ENCODE results near the gene PHTF2.

Gene PHTF2

GRCh38 chr7:77878500-77878899 is 79.9 kb downstream of the PHTF2 start:
- no peak overlapping the region for H3K27ac ChIP-seq
- H3K9me3 ChIP-seq (replicated peaks in 1 of 11): peaks cover 0 to 10% (median 0%) of the 10 kb centered on the region in 11 experiments; a peak in 4 of 22 replicates
- no peaks in the 10 kb centered on the region for H3K27me3 ChIP-seq
- H3K9ac ChIP-seq: no peak overlapping the region
- H3K4me3 ChIP-seq: no peak overlapping the region
- TF ChIP-seq Cebpa-rat (IDR thresholded peaks at IDR 0.05): no peak
- H3K4me1 ChIP-seq: 0 out of 20 replicates have a peak, but pooled peaks cover 0 to under 1% (median 0%) of the 10 kb centered on the region in 10 experiments
- no peaks in the 10 kb centered on the region; a peak in 2 of 22 replicates for H4K20me1 ChIP-seq
- H3K4me2 ChIP-seq: no peak overlapping the region
- H3K36me3 ChIP-seq: peaks cover 0 to 35% (median 0%) of the 10 kb centered on the region in 11 experiments; a peak in 10 of 22 replicates

GRCh38 chr7:77879272-77879671 is 80.7 kb downstream of the PHTF2 start:
- H3K9me3 ChIP-seq (replicated peaks in 1 of 11): peaks cover 0 to 10% (median 0%) of the 10 kb centered on the region in 11 experiments; a peak in 4 of 22 replicates
- no peak overlapping the region for H3K9ac ChIP-seq
- TF ChIP-seq Cebpa-rat (IDR thresholded peaks at IDR 0.05): no peak
- no peak overlapping the region for H3K4me2 ChIP-seq
- peaks cover 0 to 35% (median 0%) of the 10 kb centered on the region in 11 experiments; a peak in 10 of 22 replicates for H3K36me3 ChIP-seq
- H3K4me3 ChIP-seq: no peak overlapping the region
- no peaks in the 10 kb centered on the region for H3K4me1 ChIP-seq
- no peaks in the 10 kb centered on the region for H3K27me3 ChIP-seq
- no peak overlapping the region for H3K27ac ChIP-seq
- no peaks in the 10 kb centered on the region; a peak in 1 of 22 replicates for H4K20me1 ChIP-seq

GRCh38 chr7:77881871-77882270 is 83.3 kb downstream of the PHTF2 start:
- no peaks in the 10 kb centered on the region for H3K4me1 ChIP-seq
- H4K20me1 ChIP-seq: no peaks in the 10 kb centered on the region; a peak in 1 of 22 replicates
- H3K9ac ChIP-seq: no peak overlapping the region

GRCh38 chr7:77885155-77885554 is 86.6 kb downstream of the PHTF2 start:
- no peaks in the 10 kb centered on the region for H3K27me3 ChIP-seq
- H3K9ac ChIP-seq: no peak overlapping the region
- no peak overlapping the region for H3K4me2 ChIP-seq
- no peaks in the 10 kb centered on the region for H3K4me1 ChIP-seq
- peaks cover 0 to 10% (median 3%) of the 10 kb centered on the region in 11 experiments; a peak in 5 of 22 replicates for H3K9me3 ChIP-seq (replicated peaks in 1 of 11)
- H3K36me3 ChIP-seq: peaks cover 0 to 14% (median 0%) of the 10 kb centered on the region in 11 experiments; a peak in 5 of 22 replicates
- no peak for TF ChIP-seq Cebpa-rat (IDR thresholded peaks at IDR 0.05)
- H4K20me1 ChIP-seq: no peaks in the 10 kb centered on the region; a peak in 2 of 22 replicates
- H3K27ac ChIP-seq: no peak overlapping the region
- no peak overlapping the region for H3K4me3 ChIP-seq

More at GRCh38 chr7:77881871-77882270, 83.3 kb downstream of the PHTF2 start:
- Histone ChIP-seq H3K36me3 (peaks cover 0 to 26% (median 0%) of the 10 kb centered on the region in 11 experiments; a peak in 7 of 22 replicates), H3K27me3 (no peaks in the 10 kb centered on the region), H3K4me2 (no peak overlapping the region), H3K27ac (no peak overlapping the region), H3K9me3 (replicated peaks in 1 of 11) (peaks cover 0 to 10% (median 0%) of the 10 kb centered on the region in 11 experiments; a peak in 4 of 22 replicates), H3K4me3 (no peak overlapping the region)
- no peak for TF ChIP-seq Cebpa-rat (IDR thresholded peaks at IDR 0.05)

GRCh38 chr7:77887567-77887966 is 89.0 kb downstream of the PHTF2 start:
- Histone ChIP-seq H3K9me3 (replicated peaks in 1 of 11) (peaks cover 0 to 4% (median 0%) of the 10 kb centered on the region in 11 experiments; a peak in 1 of 22 replicates), H4K20me1 (no peaks in the 10 kb centered on the region; a peak in 2 of 22 replicates), H3K4me3 (no peak overlapping the region), H3K27ac (no peak overlapping the region), H3K9ac (no peak overlapping the region), H3K27me3 (no peaks in the 10 kb centered on the region), H3K4me2 (no peak overlapping the region), H3K36me3 (peaks cover 0 to 6% (median 0%) of the 10 kb centered on the region in 11 experiments; a peak in 1 of 22 replicates), H3K4me1 (0 out of 20 replicates have a peak, but pooled peaks cover 0 to 3% (median 0%) of the 10 kb centered on the region in 10 experiments)
- TF ChIP-seq Cebpa-rat (IDR thresholded peaks at IDR 0.05): no peak

- peaks cover 0 to 6% (median 0%) of the 10 kb centered on the region in 11 experiments; a peak in 1 of 22 replicates for H3K36me3 ChIP-seq
- H3K27ac ChIP-seq: no peak overlapping the region
- H3K4me3 ChIP-seq: no peak overlapping the region
- no peaks in the 10 kb centered on the region; a peak in 2 of 22 replicates for H4K20me1 ChIP-seq
- 0 out of 20 replicates have a peak, but pooled peaks cover 0 to 3% (median 0%) of the 10 kb centered on the region in 10 experiments for H3K4me1 ChIP-seq
- H3K27me3 ChIP-seq: no peaks in the 10 kb centered on the region
- peaks cover 0 to 4% (median 0%) of the 10 kb centered on the region in 11 experiments; a peak in 1 of 22 replicates for H3K9me3 ChIP-seq (replicated peaks in 1 of 11)
- no peak for TF ChIP-seq Cebpa-rat (IDR thresholded peaks at IDR 0.05)
- H3K4me2 ChIP-seq: no peak overlapping the region
- H3K9ac ChIP-seq: no peak overlapping the region
These were observed 90.4 kb downstream of the PHTF2 start for GRCh38 chr7:77888998-77889397.

GRCh38 chr7:77893813-77894212 is 95.2 kb downstream of the PHTF2 start:
- H3K9me3 ChIP-seq (replicated peaks in 1 of 11): no peaks in the 10 kb centered on the region
- TF ChIP-seq Cebpa-rat (IDR thresholded peaks at IDR 0.05): no peak
- no peak overlapping the region for H3K9ac ChIP-seq
- H3K27me3 ChIP-seq: no peaks in the 10 kb centered on the region
- H3K4me1 ChIP-seq: peaks cover 0 to 10% (median 4%) of the 10 kb centered on the region in 10 experiments; a peak in 7 of 20 replicates
- peaks cover 0 to 6% (median 0%) of the 10 kb centered on the region in 11 experiments; a peak in 2 of 22 replicates for H3K36me3 ChIP-seq
- H3K27ac ChIP-seq: no peak overlapping the region
- H4K20me1 ChIP-seq: no peaks in the 10 kb centered on the region; a peak in 2 of 22 replicates
- H3K4me2 ChIP-seq: no peak overlapping the region
- H3K4me3 ChIP-seq: no peak overlapping the region

- Histone ChIP-seq H3K36me3 (peaks cover 0 to 6% (median 0%) of the 10 kb centered on the region in 11 experiments; a peak in 2 of 22 replicates), H4K20me1 (no peaks in the 10 kb centered on the region; a peak in 2 of 22 replicates), H3K9me3 (replicated peaks in 1 of 11) (no peaks in the 10 kb centered on the region), H3K4me3 (no peak overlapping the region), H3K4me1 (peaks cover 0 to 10% (median 4%) of the 10 kb centered on the region in 10 experiments; a peak in 7 of 20 replicates), H3K27ac (no peak overlapping the region), H3K9ac (no peak overlapping the region), H3K4me2 (0 out of 22 replicates have a peak overlapping the region, but pooled peaks of 2 of the 11 experiments have one; percentile 6 to 8), H3K27me3 (no peaks in the 10 kb centered on the region)
- no peak for TF ChIP-seq Cebpa-rat (IDR thresholded peaks at IDR 0.05)
These were observed 96.1 kb downstream of the PHTF2 start for GRCh38 chr7:77894574-77895091.

GRCh38 chr7:77895905-77896304 is 97.3 kb downstream of the PHTF2 start:
- Histone ChIP-seq H3K9ac (no peak overlapping the region), H4K20me1 (no peaks in the 10 kb centered on the region; a peak in 1 of 22 replicates), H3K4me2 (no peak overlapping the region), H3K4me3 (no peak overlapping the region), H3K9me3 (replicated peaks in 1 of 11) (no peaks in the 10 kb centered on the region), H3K4me1 (peaks cover 0 to 10% (median 4%) of the 10 kb centered on the region in 10 experiments; a peak in 7 of 20 replicates), H3K27me3 (no peaks in the 10 kb centered on the region), H3K36me3 (peaks cover 0 to 10% (median 3%) of the 10 kb centered on the region in 11 experiments; a peak in 12 of 22 replicates), H3K27ac (no peak overlapping the region)
- peak in 1 of 11 experiments; percentile 68; a peak in 1 of 22 replicates for TF ChIP-seq Cebpa-rat (IDR thresholded peaks at IDR 0.05)
